Measurements from ENCODE around the gene NCK1. TPM values are rescaled to one million over a fixed set of nuclear protein-coding genes. Genes with fewer than 3 reads are reported as not detected.

The NCK1 gene
- total and polyA plus RNA-seq, 2 of the 13 experiments (the other 11 are each of a cell fraction or from before 2014, with no cell fraction given) = 14.7 to 30.4 TPM

GRCh38 chr3:136819392-136819730, 42.6 kb upstream of the NCK1 start (continued):
- TF ChIP-seq NCOA5 (CRISPR knock-in tag; IDR thresholded peaks at IDR 0.05) (no peak), MYC (CRISPR knock-in tag; IDR thresholded peaks at IDR 0.05; ENCODE audit: borderline replicate concordance) (no peak), ZNF646 (CRISPR knock-in tag; IDR thresholded peaks at IDR 0.05) (no peak), ZNF879 (CRISPR knock-in tag; IDR thresholded peaks at IDR 0.05) (no peak), PHF5A (CRISPR knock-in tag; IDR thresholded peaks at IDR 0.05; ENCODE audit: low read depth, unreplicated experiment) (no peak), RXRB (CRISPR knock-in tag; IDR thresholded peaks at IDR 0.05; ENCODE audit: borderline replicate concordance) (no peak), ZNF329 (CRISPR knock-in tag; IDR thresholded peaks at IDR 0.05; ENCODE audit: low read depth) (no peak), DR1 (CRISPR knock-in tag; IDR thresholded peaks at IDR 0.05) (no peak), ZNF30 (CRISPR knock-in tag; IDR thresholded peaks at IDR 0.05) (peak; percentile 80; the same call in 1 of the 2 replicates), ZNF770 (CRISPR knock-in tag; IDR thresholded peaks at IDR 0.05) (no peak), ZMAT3 (CRISPR knock-in tag; conservative IDR thresholded peaks at IDR 0.05) (no peak), RFXANK (CRISPR knock-in tag; IDR thresholded peaks at IDR 0.05) (no peak)
- TF ChIP-seq, protein P1, sequence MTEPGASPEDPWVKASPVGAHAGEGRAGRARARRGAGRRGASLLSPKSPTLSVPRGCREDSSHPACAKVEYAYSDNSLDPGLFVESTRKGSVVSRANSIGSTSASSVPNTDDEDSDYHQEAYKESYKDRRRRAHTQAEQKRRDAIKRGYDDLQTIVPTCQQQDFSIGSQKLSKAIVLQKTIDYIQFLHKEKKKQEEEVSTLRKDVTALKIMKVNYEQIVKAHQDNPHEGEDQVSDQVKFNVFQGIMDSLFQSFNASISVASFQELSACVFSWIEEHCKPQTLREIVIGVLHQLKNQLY (CRISPR knock-in tag; IDR thresholded peaks at IDR 0.05) = no peak
- TF ChIP-seq, protein P2, sequence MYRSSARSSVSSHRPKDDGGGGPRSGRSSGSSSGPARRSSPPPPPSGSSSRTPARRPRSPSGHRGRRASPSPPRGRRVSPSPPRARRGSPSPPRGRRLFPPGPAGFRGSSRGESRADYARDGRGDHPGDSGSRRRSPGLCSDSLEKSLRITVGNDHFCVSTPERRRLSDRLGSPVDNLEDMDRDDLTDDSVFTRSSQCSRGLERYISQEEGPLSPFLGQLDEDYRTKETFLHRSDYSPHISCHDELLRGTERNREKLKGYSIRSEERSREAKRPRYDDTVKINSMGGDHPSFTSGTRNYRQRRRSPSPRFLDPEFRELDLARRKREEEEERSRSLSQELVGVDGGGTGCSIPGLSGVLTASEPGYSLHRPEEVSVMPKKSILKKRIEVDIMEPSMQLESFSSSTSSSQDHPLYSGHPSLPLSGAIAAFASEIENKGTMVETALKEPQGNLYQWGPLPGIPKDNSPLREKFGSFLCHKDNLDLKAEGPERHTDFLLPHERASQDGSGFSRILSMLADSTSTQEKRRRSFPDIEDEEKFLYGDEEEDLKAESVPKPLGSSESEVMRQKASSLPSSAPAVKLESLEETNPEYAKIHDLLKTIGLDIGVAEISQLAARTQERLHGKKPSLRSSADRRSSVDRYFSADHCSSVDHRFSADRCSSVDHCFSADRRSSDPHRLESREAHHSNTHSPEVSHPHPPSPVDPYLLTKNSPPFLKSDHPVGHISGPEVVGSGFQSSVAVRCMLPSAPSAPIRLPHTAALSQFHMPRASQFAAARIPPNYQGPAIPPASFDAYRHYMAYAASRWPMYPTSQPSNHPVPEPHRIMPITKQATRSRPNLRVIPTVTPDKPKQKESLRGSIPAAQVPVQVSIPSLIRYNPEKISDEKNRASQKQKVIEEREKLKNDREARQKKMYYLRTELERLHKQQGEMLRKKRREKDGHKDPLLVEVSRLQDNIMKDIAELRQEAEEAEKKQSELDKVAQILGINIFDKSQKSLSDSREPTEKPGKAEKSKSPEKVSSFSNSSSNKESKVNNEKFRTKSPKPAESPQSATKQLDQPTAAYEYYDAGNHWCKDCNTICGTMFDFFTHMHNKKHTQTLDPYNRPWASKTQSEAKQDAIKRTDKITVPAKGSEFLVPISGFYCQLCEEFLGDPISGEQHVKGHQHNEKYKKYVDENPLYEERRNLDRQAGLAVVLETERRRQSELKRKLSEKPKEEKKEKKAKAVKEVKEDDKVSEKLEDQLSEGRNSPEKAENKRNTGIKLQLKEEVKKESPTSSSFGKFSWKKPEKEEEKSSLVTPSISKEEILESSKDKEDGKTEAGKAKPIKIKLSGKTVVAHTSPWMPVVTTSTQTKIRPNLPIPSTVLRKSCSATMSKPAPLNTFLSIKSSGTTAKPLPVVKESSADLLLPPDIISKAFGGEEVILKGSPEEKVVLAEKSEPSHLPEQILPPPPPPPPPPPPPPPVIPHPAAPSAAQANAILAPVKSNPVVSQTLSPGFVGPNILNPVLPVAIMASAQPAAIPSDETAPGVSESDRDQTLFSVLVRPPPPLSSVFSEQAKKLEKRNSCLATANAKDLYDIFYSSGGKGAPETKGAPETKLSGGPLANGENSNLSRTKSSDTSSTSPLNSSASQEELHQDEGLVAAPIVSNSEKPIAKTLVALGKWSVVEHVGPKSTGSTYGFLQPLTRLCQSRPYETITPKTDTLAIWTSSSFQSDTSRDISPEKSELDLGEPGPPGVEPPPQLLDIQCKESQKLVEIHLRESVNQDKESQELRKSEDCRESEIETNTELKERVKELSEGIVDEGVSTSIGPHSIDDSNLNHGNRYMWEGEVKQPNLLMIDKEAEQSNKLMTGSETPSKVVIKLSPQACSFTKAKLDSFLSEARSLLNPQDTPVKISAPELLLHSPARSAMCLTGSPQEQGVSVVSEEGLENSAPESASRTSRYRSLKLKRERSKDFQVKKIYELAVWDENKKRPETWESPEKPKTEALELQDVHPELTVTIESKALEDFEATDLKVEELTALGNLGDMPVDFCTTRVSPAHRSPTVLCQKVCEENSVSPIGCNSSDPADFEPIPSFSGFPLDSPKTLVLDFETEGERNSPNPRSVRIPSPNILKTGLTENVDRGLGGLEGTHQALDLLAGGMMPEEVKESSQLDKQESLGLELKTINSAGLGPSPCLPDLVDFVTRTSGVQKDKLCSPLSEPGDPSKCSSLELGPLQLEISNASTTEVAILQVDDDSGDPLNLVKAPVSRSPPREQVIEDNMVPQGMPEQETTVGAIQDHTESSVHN (CRISPR knock-in tag; IDR thresholded peaks at IDR 0.05) = no peak
